ENCODE data around the gene FBXL13. TPM values are rescaled to one million over a fixed set of nuclear protein-coding genes. Genes with fewer than 3 reads are reported as not detected.

Gene FBXL13
- total and polyA plus RNA-seq, 2 experiments from 2014 or later: 1.2 to 2.5 TPM

GRCh38 chr7:103114576-103115008 is 40.0 kb upstream of the FBXL13 start:
- no peak for DNase-seq (ENCODE audit: low spot score)
- no peaks in the 10 kb centered on the region; the same call in 2 of the 3 replicates for H3K9me3 Mint-ChIP-seq
- H3K4me3 Mint-ChIP-seq: no peak overlapping the region
- H3F3A ChIP-seq (replicated peaks; ENCODE audit: low read depth): no peaks in the 10 kb centered on the region
- no peaks in the 10 kb centered on the region for H3K4me1 Mint-ChIP-seq
- H4K20me1 ChIP-seq (replicated peaks; ENCODE audit: insufficient read depth): peaks cover 4% of the 10 kb centered on the region; the same call in 1 of the 2 replicates
- ATAC-seq: no peak
- H3K27ac ChIP-seq (ENCODE audit: low read depth): no peak overlapping the region
- H3K36me3 Mint-ChIP-seq (ENCODE audit: low read depth): peaks cover 37% of the 10 kb centered on the region
- H2AFZ ChIP-seq: no peak overlapping the region
- no peak overlapping the region for H3K27ac Mint-ChIP-seq
- no peak overlapping the region for H3K4me3 ChIP-seq
- TF ChIP-seq ETS1 (IDR thresholded peaks at IDR 0.05) (no peak), JUNB (IDR thresholded peaks at IDR 0.05; ENCODE audit: unreplicated experiment) (no peak), CREB1 (CRISPR knock-in tag; IDR thresholded peaks at IDR 0.05; ENCODE audit: low read depth) (no peak), EZH2phosphoT487 (IDR thresholded peaks at IDR 0.05; ENCODE audit: unreplicated experiment) (no peak), ZNF462 (CRISPR knock-in tag; IDR thresholded peaks at IDR 0.05) (no peak), EZH2 (IDR thresholded peaks at IDR 0.05; ENCODE audit: low read depth, unreplicated experiment) (no peak), NANOG (IDR thresholded peaks at IDR 0.05; ENCODE audit: borderline replicate concordance) (no peak), POLR2AphosphoS5 (IDR thresholded peaks at IDR 0.05; ENCODE audit: low read depth) (no peak), ZNF331 (CRISPR knock-in tag; IDR thresholded peaks at IDR 0.05; ENCODE audit: low read depth) (no peak), ZNF114 (CRISPR knock-in tag; IDR thresholded peaks at IDR 0.05) (no peak), CTCF (conservative IDR thresholded peaks at IDR 0.05; ENCODE audit: low read depth in 2 of 2) (no peak), STAT1 (IDR thresholded peaks at IDR 0.05; ENCODE audit: unreplicated experiment) (no peak), REST (IDR thresholded peaks at IDR 0.05; ENCODE audit: unreplicated experiment) (no peak)
- H3K9me2 ChIP-seq (ENCODE audit: insufficient read depth): no peaks in the 10 kb centered on the region
- H3K36me3 ChIP-seq (ENCODE audit: insufficient read depth): no peaks in the 10 kb centered on the region
- H3K27me3 Mint-ChIP-seq (ENCODE audit: insufficient read depth, low read depth, poor library complexity): peaks cover 2% of the 10 kb centered on the region
- no peaks in the 10 kb centered on the region for H3K4me1 ChIP-seq (ENCODE audit: insufficient read depth)
- H3K79me2 ChIP-seq (replicated peaks; ENCODE audit: insufficient read depth): no peaks in the 10 kb centered on the region
- no peaks in the 10 kb centered on the region for H3K27me3 ChIP-seq (ENCODE audit: insufficient read depth)
- H3K4me2 ChIP-seq: no peak overlapping the region

Measured in GM23338 (cell line).